HEK293T (cell line): ENCODE results near the gene GSN.

Experiments
- CTCF ChIA-PET: fragments of 350-600 bp; formaldehyde crosslinking; extraction: SDS; loops from one replicate; lab custom pipeline; 2021; ENCODE audit warnings: antibody characterized with exemption, inconsistent platforms; lab: Yijun Ruan, JAX
- POLR2A ChIA-PET: fragments of 350-600 bp; formaldehyde crosslinking; extraction: SDS; loops from one replicate; lab custom pipeline; 2020; ENCODE audit warnings: antibody characterized with exemption, inconsistent platforms; lab: Yijun Ruan, JAX
- DNase-seq: peaks from one replicate; pipeline ENCODE4 v3.0.0; 2012; ENCODE audit warnings: mixed read lengths; ENCODE audit errors: extremely low spot score
- ARNT ChIP-seq: fragments of 450-650 bp; IDR thresholded peaks from 2 replicates; pipeline ENCODE4 v1.6.1; 2017; ENCODE audit warnings: mild to moderate bottlenecking
- BHLHE40 ChIP-seq: fragments of 450-650 bp; IDR thresholded peaks from 2 replicates; pipeline ENCODE4 v1.6.1; 2016; ENCODE audit warnings: mild to moderate bottlenecking, moderate library complexity, borderline replicate concordance
- CTBP1 ChIP-seq: fragments of 450-650 bp; IDR thresholded peaks from 2 replicates; pipeline ENCODE4 v1.6.1; 2016; ENCODE audit warnings: borderline replicate concordance
- ELF4 ChIP-seq: fragments of 450-650 bp; IDR thresholded peaks from 2 replicates; pipeline ENCODE4 v1.6.1; 2017; ENCODE audit warnings: antibody characterized with exemption
- FOXK2 ChIP-seq: fragments of 450-650 bp; IDR thresholded peaks from 2 replicates; pipeline ENCODE4 v1.6.1; 2016; ENCODE audit warnings: mild to moderate bottlenecking
- FOXM1 ChIP-seq: fragments of 450-650 bp; IDR thresholded peaks from 2 replicates; pipeline ENCODE4 v1.6.1; 2017; ENCODE audit warnings: mild to moderate bottlenecking, borderline replicate concordance
- HDGF ChIP-seq: fragments of 450-650 bp; IDR thresholded peaks from 2 replicates; pipeline ENCODE4 v1.6.1; 2017; ENCODE audit warnings: antibody characterized with exemption, borderline replicate concordance
- L3MBTL2 ChIP-seq: fragments of 450-650 bp; conservative IDR thresholded peaks from 2 replicates; pipeline ENCODE4 v1.6.1; 2016; ENCODE audit warnings: mild to moderate bottlenecking
- LEF1 ChIP-seq: fragments of 450-650 bp; IDR thresholded peaks from 2 replicates; pipeline ENCODE4 v1.6.1; 2017; ENCODE audit warnings: mild to moderate bottlenecking, borderline replicate concordance
- NFRKB ChIP-seq: fragments of 450-650 bp; IDR thresholded peaks from 2 replicates; pipeline ENCODE4 v1.6.1; 2016; ENCODE audit warnings: mild to moderate bottlenecking, moderate library complexity
- SP1 ChIP-seq: fragments of 450-650 bp; IDR thresholded peaks from 2 replicates; pipeline ENCODE4 v1.6.1; 2017
- SUZ12 ChIP-seq: fragments of 450-650 bp; IDR thresholded peaks from 2 replicates; pipeline ENCODE4 v1.6.1; 2016; ENCODE audit warnings: mild to moderate bottlenecking
- TARDBP ChIP-seq: fragments of 450-650 bp; IDR thresholded peaks from 2 replicates; pipeline ENCODE4 v1.6.1; 2016
- ZNF384 ChIP-seq: fragments of 450-650 bp; IDR thresholded peaks from 2 replicates; pipeline ENCODE4 v1.6.1; 2016
- TF ChIP-seq, protein P1 (sequence below): fragments of 450-650 bp; IDR thresholded peaks from 2 replicates; pipeline ENCODE4 v1.6.1; 2016

GSN gene

DNA sequence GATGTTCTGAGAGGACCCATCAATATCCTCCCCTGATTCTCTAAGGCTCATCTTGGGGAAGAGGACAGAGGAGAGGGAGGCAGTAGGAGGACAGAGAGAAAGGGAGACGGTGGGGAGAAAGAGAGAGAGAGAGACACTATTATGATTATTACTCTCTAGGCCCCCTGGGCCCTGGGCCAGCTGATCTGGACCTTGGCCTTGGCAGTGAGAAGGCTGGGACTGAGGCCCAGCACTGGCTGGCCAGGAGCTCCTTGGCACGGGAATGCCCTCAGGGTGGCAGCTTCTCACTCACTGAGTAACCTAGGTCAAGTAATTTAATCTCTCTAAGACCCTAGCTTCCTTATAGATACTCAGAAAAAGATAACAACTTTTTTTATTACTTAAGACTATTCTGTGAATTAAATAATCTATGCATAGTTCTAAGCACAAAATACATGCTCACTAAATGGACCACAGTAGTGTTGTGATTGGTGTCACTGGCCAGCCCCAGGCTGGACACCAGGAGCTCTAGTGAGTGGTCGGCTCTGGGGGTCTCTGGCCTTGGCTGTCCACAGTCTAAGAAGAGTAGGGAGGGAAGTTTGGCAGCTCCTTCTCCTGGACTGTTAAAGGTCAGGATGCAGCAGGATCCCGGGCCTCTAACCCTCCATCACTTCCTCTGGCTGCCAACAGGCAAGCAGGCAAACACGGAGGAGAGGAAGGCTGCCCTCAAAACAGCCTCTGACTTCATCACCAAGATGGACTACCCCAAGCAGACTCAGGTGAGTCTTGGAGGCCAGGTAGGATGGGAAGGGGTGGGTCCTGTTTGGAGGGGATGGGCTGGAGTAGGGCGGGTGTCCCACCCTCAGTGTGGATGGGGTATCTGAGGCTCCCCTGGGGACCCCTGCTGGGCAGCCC, 50.0 kb downstream of the GSN start:
- POLR2A ChIA-PET = no interaction called here
- DNase-seq = no peak
- CTCF ChIA-PET = interaction anchor here (0.6 to 3.3 kb wide), 5 partner anchors 32 to 144 kb away, joined by 3 to 17 read pairs (median 6); no protein-coding TSS in a partner anchor
- TF ChIP-seq FOXK2 (no peak), LEF1 (no peak), CTBP1 (no peak), FOXM1 (no peak), L3MBTL2 (no peak), TARDBP (no peak)

DNA sequence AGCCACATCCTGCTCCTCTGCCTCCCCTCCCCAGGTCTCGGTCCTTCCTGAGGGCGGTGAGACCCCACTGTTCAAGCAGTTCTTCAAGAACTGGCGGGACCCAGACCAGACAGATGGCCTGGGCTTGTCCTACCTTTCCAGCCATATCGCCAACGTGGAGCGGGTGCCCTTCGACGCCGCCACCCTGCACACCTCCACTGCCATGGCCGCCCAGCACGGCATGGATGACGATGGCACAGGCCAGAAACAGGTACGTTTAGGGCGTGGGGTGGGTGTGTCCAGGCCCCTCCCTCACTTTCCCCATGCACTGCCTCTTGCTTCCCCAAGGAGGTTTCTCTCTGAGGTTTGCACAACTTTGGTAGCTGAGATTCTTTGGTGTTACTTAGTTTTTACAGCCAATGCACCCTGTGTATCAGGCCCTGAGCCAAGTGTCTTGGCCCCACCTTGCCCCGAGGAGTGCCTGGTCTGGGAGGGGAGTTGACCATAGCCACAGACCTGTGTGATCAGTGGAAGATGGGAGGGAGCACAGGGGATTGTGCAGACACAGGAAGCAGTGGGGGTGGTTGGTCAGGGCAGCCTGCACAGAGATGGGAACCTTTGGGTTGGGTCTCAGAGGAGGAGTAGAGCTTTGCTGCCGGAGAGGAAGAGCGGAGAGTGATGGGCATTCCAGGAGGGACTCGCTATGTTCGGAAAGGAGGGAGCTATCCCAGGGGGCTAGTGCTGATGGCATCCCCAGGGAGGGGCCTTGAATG, 50.8 kb downstream of the GSN start:
- no peak for TF ChIP-seq LEF1
- TF ChIP-seq CTBP1 = no peak
- TF ChIP-seq SP1 = no peak
- no peak for TF ChIP-seq L3MBTL2
- no peak for TF ChIP-seq ELF4
- no peak for TF ChIP-seq ARNT
- TF ChIP-seq HDGF = no peak
- TF ChIP-seq FOXK2 = no peak
- TF ChIP-seq BHLHE40 = no peak
- no peak for TF ChIP-seq FOXM1
- POLR2A ChIA-PET = interaction anchor here (0.9 kb wide), 1 partner anchor 82 kb away, joined by 3 read pairs; no protein-coding TSS in a partner anchor
- CTCF ChIA-PET = interaction anchor here (0.5 to 3.3 kb wide), 14 partner anchors 10 to 110 kb away, joined by 3 to 17 read pairs (median 5); no protein-coding TSS in a partner anchor
- no peak for DNase-seq

DNA sequence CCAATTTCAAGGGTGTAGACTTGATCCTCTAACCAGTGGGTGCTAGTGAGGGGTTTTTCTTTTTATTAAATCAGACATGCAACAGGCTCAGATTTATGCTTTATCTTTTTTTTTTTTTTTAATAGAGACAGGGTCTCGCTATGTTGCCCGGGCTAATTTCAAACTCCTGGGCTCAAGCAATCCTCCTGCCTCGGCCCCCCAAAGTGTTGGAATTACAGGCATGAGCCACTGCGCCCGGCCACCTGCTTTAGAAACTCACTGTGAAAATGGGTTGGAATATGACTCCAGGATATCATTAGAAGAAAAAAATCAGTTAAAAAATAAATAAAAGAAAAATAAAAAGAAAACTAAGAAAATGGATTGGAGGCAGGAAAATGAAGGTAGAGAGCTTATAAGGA, 51.4 kb downstream of the GSN start:
- no peak for DNase-seq
- no peak for TF ChIP-seq HDGF
- POLR2A ChIA-PET = interaction anchor here (0.9 kb wide), 1 partner anchor 81 kb away, joined by 3 read pairs; no protein-coding TSS in a partner anchor
- CTCF ChIA-PET = interaction anchor here (0.7 to 3.3 kb wide), 18 partner anchors 10 to 218 kb away, joined by 3 to 17 read pairs (median 4); no protein-coding TSS in a partner anchor

DNA sequence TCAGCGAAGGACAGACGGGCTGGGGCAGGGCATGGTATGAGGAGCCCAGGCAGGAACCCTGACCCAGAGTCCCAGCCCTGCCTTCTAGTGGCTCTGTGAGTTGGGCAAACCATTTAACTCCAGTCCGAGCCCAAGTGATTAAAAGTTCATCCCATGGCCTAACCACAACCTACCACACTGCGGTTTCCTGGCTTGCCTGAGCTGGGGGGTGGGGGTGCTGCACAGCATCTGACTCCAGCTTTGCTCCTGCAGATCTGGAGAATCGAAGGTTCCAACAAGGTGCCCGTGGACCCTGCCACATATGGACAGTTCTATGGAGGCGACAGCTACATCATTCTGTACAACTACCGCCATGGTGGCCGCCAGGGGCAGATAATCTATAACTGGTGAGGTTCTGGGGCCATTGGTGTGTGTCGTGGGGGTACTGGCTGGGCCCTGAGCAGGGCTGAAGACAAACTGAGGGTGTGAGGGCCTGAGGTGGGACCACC, 53.1 kb downstream of the GSN start:
- CTCF ChIA-PET = interaction anchor here (1.3 to 3.3 kb wide), 3 partner anchors 55 to 79 kb away, joined by 4 to 17 read pairs (median 12); no protein-coding TSS in a partner anchor
- no peak for DNase-seq
- no peak for TF ChIP-seq FOXK2
- no peak for TF ChIP-seq LEF1
- TF ChIP-seq BHLHE40 = no peak
- POLR2A ChIA-PET = no interaction called here

DNA sequence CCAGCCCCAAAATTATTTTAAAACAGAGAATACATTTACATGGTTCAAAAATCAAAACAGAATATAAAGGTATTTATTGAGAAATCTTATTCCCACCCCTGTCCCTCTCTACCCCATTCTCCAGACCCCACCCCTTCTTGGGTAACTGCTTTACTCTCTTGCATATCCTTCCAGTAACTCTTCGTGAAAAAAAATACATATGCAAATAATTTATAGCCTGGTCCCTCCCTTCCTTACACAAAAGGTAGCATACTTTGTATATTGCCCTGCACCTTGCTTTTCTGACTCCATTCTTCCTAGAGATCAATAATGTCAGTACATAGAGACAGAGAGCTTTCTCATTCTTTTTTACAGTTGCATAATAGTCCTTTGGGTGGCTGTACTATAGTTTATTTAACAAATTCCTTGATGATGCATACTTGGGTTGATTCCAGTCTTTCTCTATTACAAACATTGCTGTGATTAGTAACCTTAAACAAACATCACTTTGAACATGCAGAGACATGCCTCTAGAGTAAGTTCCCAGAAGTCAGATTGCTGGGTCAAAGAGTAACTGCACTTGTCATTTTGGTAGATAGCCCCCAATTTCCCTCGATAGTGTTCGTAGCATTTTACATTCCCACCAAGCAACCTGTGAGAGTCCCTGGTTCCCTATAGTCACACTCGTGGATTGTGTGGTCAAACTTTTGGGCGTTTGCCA, 54.2 kb downstream of the GSN start:
- TF ChIP-seq LEF1 (no peak), L3MBTL2 (no peak), FOXK2 (no peak), ELF4 (no peak)
- TF ChIP-seq, protein P1, sequence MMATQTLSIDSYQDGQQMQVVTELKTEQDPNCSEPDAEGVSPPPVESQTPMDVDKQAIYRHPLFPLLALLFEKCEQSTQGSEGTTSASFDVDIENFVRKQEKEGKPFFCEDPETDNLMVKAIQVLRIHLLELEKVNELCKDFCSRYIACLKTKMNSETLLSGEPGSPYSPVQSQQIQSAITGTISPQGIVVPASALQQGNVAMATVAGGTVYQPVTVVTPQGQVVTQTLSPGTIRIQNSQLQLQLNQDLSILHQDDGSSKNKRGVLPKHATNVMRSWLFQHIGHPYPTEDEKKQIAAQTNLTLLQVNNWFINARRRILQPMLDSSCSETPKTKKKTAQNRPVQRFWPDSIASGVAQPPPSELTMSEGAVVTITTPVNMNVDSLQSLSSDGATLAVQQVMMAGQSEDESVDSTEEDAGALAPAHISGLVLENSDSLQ = no peak
- ChIA-PET CTCF (no interaction called here), POLR2A (no interaction called here)
- no peak for DNase-seq

DNA sequence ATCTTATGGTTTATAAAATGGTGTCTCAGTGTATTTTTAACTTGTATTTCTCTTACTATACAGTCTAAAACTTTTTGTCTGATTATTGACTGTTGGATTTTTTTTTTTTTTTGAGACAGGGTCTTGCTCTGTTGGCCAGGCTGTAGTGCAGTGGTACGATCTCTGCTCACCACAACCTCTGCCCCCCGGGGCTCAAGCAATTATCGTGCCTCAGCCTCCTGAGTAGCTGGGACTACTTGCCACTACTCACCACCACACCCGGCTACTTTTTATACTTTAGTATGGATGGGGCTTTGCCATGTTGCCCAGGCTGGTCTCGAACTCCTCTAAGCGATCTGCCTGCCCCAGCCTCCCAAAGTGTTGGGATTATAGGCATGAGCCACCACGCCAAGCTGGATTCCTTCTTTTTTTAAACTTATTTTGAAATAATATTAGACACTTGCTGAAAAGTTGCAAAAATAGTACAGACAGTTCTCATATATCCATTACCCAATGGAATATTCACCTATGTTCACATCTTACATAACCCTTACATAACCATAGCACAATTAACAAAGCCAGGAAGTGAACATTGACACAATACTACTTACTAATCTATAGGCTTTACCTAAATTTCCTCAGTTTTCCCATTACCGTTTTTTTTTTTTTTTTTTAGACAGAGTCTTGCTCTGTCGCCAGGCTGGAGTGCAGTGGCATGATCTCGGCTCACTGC, 54.9 kb downstream of the GSN start:
- DNase-seq = no peak
- CTCF ChIA-PET = no interaction called here
- TF ChIP-seq FOXK2 (no peak), HDGF (no peak), SUZ12 (no peak), ARNT (no peak), L3MBTL2 (no peak), LEF1 (no peak), ELF4 (no peak), NFRKB (no peak), ZNF384 (no peak), BHLHE40 (no peak), CTBP1 (no peak), TARDBP (no peak), FOXM1 (no peak)
- TF ChIP-seq, protein P1 = no peak
- POLR2A ChIA-PET = no interaction called here
